GM12878 (cell line): ENCODE results near the gene UGGT1. TPM values are rescaled to one million over a fixed set of nuclear protein-coding genes. Genes with fewer than 3 reads are reported as not detected.

Source experiments
- ATAC-seq: fragments of 200-7000 bp; cut with Tn5 transposase; 3 replicates; pipeline ENCODE4 v1.9.1; 2020; ENCODE audit warnings: mild to moderate bottlenecking, moderate library complexity
- BruUV-seq: library from RNA; stranded (reverse); fragments of 400-500 nt; replicated peaks from 2 replicates; lab custom pipeline; 2021; lab: Mats Ljungman, UMichigan
- CTCF ChIA-PET: fragments of 300-600 bp; sonication (Branson Sonifier 250); formaldehyde crosslinking; extraction: SDS; loops from one replicate; lab custom pipeline; 2021; ENCODE audit warnings: inconsistent platforms; lab: Yijun Ruan, JAX
- POLR2A ChIA-PET: fragments of 350-600 bp; formaldehyde crosslinking; extraction: SDS; loops from one replicate; lab custom pipeline; 2021; ENCODE audit warnings: inconsistent platforms; lab: Charles Lee
- RAD21 ChIA-PET: fragments of 300-600 bp; sonication (Branson Sonifier 250); formaldehyde crosslinking; loops from one replicate; lab custom pipeline; 2023; ENCODE audit warnings: antibody characterized with exemption; ENCODE audit not compliant: unreplicated experiment; lab: Charles Lee
- SMC1A ChIA-PET: fragments of 300-600 bp; sonication (Branson Sonifier 250); formaldehyde crosslinking; loops from one replicate; lab custom pipeline; 2023; ENCODE audit not compliant: unreplicated experiment, uncharacterized antibody; lab: Charles Lee
- DNase-seq: peaks from one replicate; pipeline ENCODE4 v3.0.0-alpha.2; 2011; ENCODE audit warnings: low read depth, low spot score
- FAIRE-seq: peaks from 3 replicates; lab custom pipeline; 2011; peaks lifted over from hg19 to GRCh38; lab: Jason Lieb, UNC
- H2AFZ ChIP-seq: 2 replicates; pipeline ENCODE4 v1.6.0; 2011; ENCODE audit warnings: low read depth, low read length, control low read depth; ENCODE audit not compliant: control insufficient read depth
- H3K27ac ChIP-seq: 2 replicates; pipeline ENCODE4 v1.5.1; 2011; ENCODE audit warnings: control low read depth; ENCODE audit not compliant: control insufficient read depth, insufficient read depth
- H3K27me3 ChIP-seq, 2 experiments: replicated peaks in 1 of 2; 2 replicates each; pipeline versions ENCODE4 v1.6.0 to v1.6.1; 2011; ENCODE audit warnings: low read length in 1 of 2; ENCODE audit not compliant: control insufficient read depth in 2 of 2, insufficient read depth in 2 of 2
- H3K36me3 ChIP-seq, 2 experiments: 2 replicates each; pipeline ENCODE4 v1.5.1; 2011; ENCODE audit warnings: low read length in 1 of 2; ENCODE audit not compliant: control insufficient read depth in 2 of 2, insufficient read depth in 2 of 2
- H3K4me1 ChIP-seq: 2 replicates; pipeline ENCODE4 v1.6.1; 2011; ENCODE audit warnings: mild to moderate bottlenecking, low read length, moderate library complexity, mixed read lengths; ENCODE audit not compliant: control insufficient read depth, insufficient read depth
- H3K4me2 ChIP-seq: 2 replicates; pipeline ENCODE4 v1.6.0; 2011; ENCODE audit warnings: control low read depth; ENCODE audit not compliant: control insufficient read depth, insufficient read depth
- H3K4me3 ChIP-seq: fragments of 200-600 bp; sonication (generic); 2 replicates; pipeline ENCODE4 v1.5.1; 2016
- H3K79me2 ChIP-seq: 2 replicates; pipeline ENCODE4 v1.6.0; 2011; ENCODE audit warnings: low read length; ENCODE audit not compliant: control insufficient read depth, insufficient read depth
- H3K9ac ChIP-seq: 2 replicates; pipeline ENCODE4 v1.8.0; 2011; ENCODE audit warnings: low read length, control low read depth, mixed read lengths; ENCODE audit not compliant: control insufficient read depth, insufficient read depth
- H3K9me3 ChIP-seq: replicated peaks from 3 replicates; pipeline ENCODE4 v1.5.1; 2011; ENCODE audit warnings: mild to moderate bottlenecking, low read length; ENCODE audit not compliant: control insufficient read depth, insufficient read depth
- H4K20me1 ChIP-seq: 2 replicates; pipeline ENCODE4 v1.6.0; 2011; ENCODE audit not compliant: control insufficient read depth, insufficient read depth
- BMI1 ChIP-seq: fragments of 450-650 bp; IDR thresholded peaks from 2 replicates; pipeline ENCODE4 v1.6.1; 2016; ENCODE audit warnings: mild to moderate bottlenecking, moderate library complexity, borderline replicate concordance
- CHD2 ChIP-seq: IDR thresholded peaks from 2 replicates; pipeline ENCODE4 v1.6.1; 2011; ENCODE audit warnings: low read depth, low read length, improper control_type of control experiment, borderline replicate concordance
- E4F1 ChIP-seq: fragments of 450-650 bp; IDR thresholded peaks from 2 replicates; pipeline ENCODE4 v1.6.1; 2018; ENCODE audit warnings: borderline replicate concordance, mild to moderate bottlenecking; ENCODE audit not compliant: partially characterized antibody
- EED ChIP-seq: sonication (generic); IDR thresholded peaks from 2 replicates; pipeline ENCODE4 v1.6.1; 2016; ENCODE audit warnings: antibody characterized with exemption, low read depth
- FOXK2 ChIP-seq: fragments of 450-650 bp; IDR thresholded peaks from 2 replicates; pipeline ENCODE4 v1.6.1; 2017; ENCODE audit warnings: mild to moderate bottlenecking, moderate library complexity
- HDAC6 ChIP-seq: fragments of 200-600 bp; sonication (generic); IDR thresholded peaks from one replicate; pipeline ENCODE4 v1.8.0; 2017; ENCODE audit warnings: antibody characterized with exemption; ENCODE audit not compliant: unreplicated experiment
- MXI1 ChIP-seq: fragments of 150-350 bp; IDR thresholded peaks from 2 replicates; pipeline ENCODE4 v1.6.1; 2011; ENCODE audit warnings: low read depth, mild to moderate bottlenecking, inconsistent platforms, low read length, improper control_type of control experiment
- MYC ChIP-seq: IDR thresholded peaks from 2 replicates; pipeline ENCODE4 v1.6.1; 2011; ENCODE audit warnings: mild to moderate bottlenecking, low read length, moderate library complexity, inconsistent platforms; ENCODE audit not compliant: insufficient read depth, insufficient replicate concordance, insufficient read length, severe bottlenecking
- NRF1 ChIP-seq: conservative IDR thresholded peaks from 2 replicates; pipeline ENCODE4 v1.6.1; 2011; ENCODE audit warnings: mild to moderate bottlenecking, low read depth, low read length, improper control_type of control experiment
- PAX5 ChIP-seq: IDR thresholded peaks from 2 replicates; pipeline ENCODE4 v1.6.1; 2011; ENCODE audit warnings: low read depth, low read length, borderline replicate concordance
- PBX3 ChIP-seq: IDR thresholded peaks from 2 replicates; pipeline ENCODE4 v1.6.1; 2011; ENCODE audit warnings: mild to moderate bottlenecking, low read depth, low read length, moderate library complexity; ENCODE audit not compliant: insufficient replicate concordance
- ZNF217 ChIP-seq: fragments of 450-650 bp; IDR thresholded peaks from 2 replicates; pipeline ENCODE4 v1.6.1; 2017; ENCODE audit warnings: antibody characterized with exemption, mild to moderate bottlenecking
- WGBS: methylation state at CpG from one replicate; pipeline ENCODE4 v1.1.6; 2016; ENCODE audit warnings: low lambda C conversion rate; ENCODE audit not compliant: insufficient replicate concordance, insufficient coverage; ENCODE audit errors: missing lambda C conversion rate; 5-methylcytosine and 5-hydroxymethylcytosine counted together
- in situ Hi-C: fragments of 300-500 bp; cut with MboI; formaldehyde crosslinking; loops from 9 replicates; pipeline ENCODE4 v1.14.3; 2018; ENCODE audit warnings: mixed read lengths
- intact Hi-C: fragments of 100-400 bp; cut with micrococcal nuclease; formaldehyde crosslinking; loops from one replicate; pipeline ENCODE4 v1.14.2; 2022; ENCODE audit not compliant: unreplicated experiment
- polyA plus RNA-seq, 11 experiments: library from polyadenylated mRNA; depleted of rRNA in 4 of 11; unstranded in 6 of 11; stranded (reverse) in 5 of 11; fragments of >200 nt; fragmentation: Nextera tagmentation in 4 of 11; fragmentation: Illumina TruSeq in 1 of 11; extraction: Ambion mirVana in 4 of 11; extraction: Trizol in 1 of 11; gene quantifications; 1 replicate in 1 of 11; 2 replicates in 10 of 11; pipeline versions ENCODE4 v1.2.1 to v1.2.3, GENCODE V29; 2011 to 2016; ENCODE audit warnings: inconsistent platforms in 2 of 11, missing spikeins in 2 of 11, low read depth in 1 of 11
- total RNA-seq, 4 experiments: library from RNA; depleted of rRNA in 3 of 4; stranded (reverse); fragments of >200 nt in 3 of 4; fragmentation: Illumina TruSeq in 1 of 4; extraction: Trizol in 1 of 4; gene quantifications; 2 replicates each; pipeline versions ENCODE4 v1.2.1 to v1.2.3, GENCODE V29; 2013 to 2021
- TF ChIP-seq, protein P1 (sequence below): IDR thresholded peaks from 2 replicates; pipeline ENCODE4 v1.6.1; 2012; ENCODE audit warnings: improper control_type of control experiment, low read depth, low read length; ENCODE audit not compliant: insufficient replicate concordance

Gene UGGT1
- total and polyA plus RNA-seq, 10 of the 15 experiments (the other 5 are each of a cell fraction or from before 2014, with no cell fraction given), result 4.1 to 49.8 (median 28.5) TPM

GRCh38 chr2:128064353-128064752 is 26.6 kb upstream of the UGGT1 start (continued):
- TF ChIP-seq E4F1 (no peak), FOXK2 (no peak), MYC (no peak), MXI1 (no peak), EED (no peak), ZNF217 (no peak), HDAC6 (no peak), CHD2 (no peak)

DNA sequence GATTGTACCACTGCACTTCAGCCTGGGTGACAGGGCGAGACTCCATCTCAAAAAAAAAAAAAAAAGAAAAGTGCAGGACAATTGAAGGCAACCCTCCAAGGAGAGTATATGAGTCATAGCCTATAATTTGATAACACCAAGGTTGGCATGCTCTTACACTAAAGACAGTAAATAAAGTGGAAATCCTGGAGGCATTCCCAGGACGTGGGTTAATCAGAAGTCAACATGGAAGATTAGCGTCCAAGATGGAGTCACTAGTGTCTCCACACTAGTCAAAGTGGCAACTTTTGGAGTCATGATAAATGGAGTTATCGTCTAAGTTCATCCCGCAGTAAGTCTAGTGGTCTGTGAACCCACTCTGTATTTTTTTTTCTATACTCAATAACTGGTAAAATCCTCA is 21.2 kb upstream of the UGGT1 start:
- no peaks in the 10 kb centered on the region for H3K79me2 ChIP-seq
- SMC1A ChIA-PET, result no interaction called here
- CTCF ChIA-PET, result no interaction called here
- no peak overlapping the region for H3K4me3 ChIP-seq
- no peak overlapping the region for H3K4me2 ChIP-seq
- no peak for FAIRE-seq
- RAD21 ChIA-PET, result no interaction called here
- POLR2A ChIA-PET, result interaction anchor here (0.7 kb wide), 1 partner anchor 287 kb away, joined by 4 read pairs; no protein-coding TSS in a partner anchor
- intact Hi-C loops, result loop anchor here (10.0 kb wide), 1 partner anchor 255 kb away; no protein-coding TSS in a partner anchor
- BruUV-seq, result no TSS peak
- DNase-seq, result no peak
- H2AFZ ChIP-seq, result no peak overlapping the region
- H4K20me1 ChIP-seq, result no peaks in the 10 kb centered on the region
- no peak overlapping the region for H3K27ac ChIP-seq
- WGBS, result 73% methylated on average over 4 of the region's 5 CpGs
- H3K9me3 ChIP-seq, result no peaks in the 10 kb centered on the region
- H3K4me1 ChIP-seq, result no peaks in the 10 kb centered on the region
- in situ Hi-C loops, result loop anchor here (5.0 kb wide), 1 partner anchor 168 kb away; no protein-coding TSS in a partner anchor
- H3K9ac ChIP-seq, result no peak overlapping the region
- no peak for ATAC-seq
- no peaks in the 10 kb centered on the region for H3K27me3 ChIP-seq
- no peaks in the 10 kb centered on the region for H3K36me3 ChIP-seq
- TF ChIP-seq PBX3 (no peak), NRF1 (no peak), PAX5 (no peak), BMI1 (no peak)
- TF ChIP-seq, protein P1, sequence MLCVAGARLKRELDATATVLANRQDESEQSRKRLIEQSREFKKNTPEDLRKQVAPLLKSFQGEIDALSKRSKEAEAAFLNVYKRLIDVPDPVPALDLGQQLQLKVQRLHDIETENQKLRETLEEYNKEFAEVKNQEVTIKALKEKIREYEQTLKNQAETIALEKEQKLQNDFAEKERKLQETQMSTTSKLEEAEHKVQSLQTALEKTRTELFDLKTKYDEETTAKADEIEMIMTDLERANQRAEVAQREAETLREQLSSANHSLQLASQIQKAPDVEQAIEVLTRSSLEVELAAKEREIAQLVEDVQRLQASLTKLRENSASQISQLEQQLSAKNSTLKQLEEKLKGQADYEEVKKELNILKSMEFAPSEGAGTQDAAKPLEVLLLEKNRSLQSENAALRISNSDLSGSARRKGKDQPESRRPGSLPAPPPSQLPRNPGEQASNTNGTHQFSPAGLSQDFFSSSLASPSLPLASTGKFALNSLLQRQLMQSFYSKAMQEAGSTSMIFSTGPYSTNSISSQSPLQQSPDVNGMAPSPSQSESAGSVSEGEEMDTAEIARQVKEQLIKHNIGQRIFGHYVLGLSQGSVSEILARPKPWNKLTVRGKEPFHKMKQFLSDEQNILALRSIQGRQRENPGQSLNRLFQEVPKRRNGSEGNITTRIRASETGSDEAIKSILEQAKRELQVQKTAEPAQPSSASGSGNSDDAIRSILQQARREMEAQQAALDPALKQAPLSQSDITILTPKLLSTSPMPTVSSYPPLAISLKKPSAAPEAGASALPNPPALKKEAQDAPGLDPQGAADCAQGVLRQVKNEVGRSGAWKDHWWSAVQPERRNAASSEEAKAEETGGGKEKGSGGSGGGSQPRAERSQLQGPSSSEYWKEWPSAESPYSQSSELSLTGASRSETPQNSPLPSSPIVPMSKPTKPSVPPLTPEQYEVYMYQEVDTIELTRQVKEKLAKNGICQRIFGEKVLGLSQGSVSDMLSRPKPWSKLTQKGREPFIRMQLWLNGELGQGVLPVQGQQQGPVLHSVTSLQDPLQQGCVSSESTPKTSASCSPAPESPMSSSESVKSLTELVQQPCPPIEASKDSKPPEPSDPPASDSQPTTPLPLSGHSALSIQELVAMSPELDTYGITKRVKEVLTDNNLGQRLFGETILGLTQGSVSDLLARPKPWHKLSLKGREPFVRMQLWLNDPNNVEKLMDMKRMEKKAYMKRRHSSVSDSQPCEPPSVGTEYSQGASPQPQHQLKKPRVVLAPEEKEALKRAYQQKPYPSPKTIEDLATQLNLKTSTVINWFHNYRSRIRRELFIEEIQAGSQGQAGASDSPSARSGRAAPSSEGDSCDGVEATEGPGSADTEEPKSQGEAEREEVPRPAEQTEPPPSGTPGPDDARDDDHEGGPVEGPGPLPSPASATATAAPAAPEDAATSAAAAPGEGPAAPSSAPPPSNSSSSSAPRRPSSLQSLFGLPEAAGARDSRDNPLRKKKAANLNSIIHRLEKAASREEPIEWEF, result no peak
